Right lobe of liver (tissue), 4 donors: Measurements from ENCODE around the gene CNIH3.

ENCODE experiments used
- CTCF ChIP-seq, 4 donors: fragments of 200-600 bp in 3 of 4; fragments of 450-650 bp in 1 of 4; IDR thresholded peaks; one replicate each; pipeline versions ENCODE4 v1.5.1 to v1.8.0; 2016 to 2022; ENCODE audit warnings: antibody characterized with exemption in 4 of 4, mild to moderate bottlenecking in 2 of 4
- POLR2A ChIP-seq: fragments of 450-650 bp; IDR thresholded peaks from one replicate; pipeline ENCODE4 v1.6.1; 2017; ENCODE audit warnings: antibody characterized with exemption, mild to moderate bottlenecking
- donor health status: DM: no; HTN: no; CAD: no.
- donor health status: DM: no; HTN: no; CAD: no.
- donor health status: DM: no; HTN: yes; CAD: no.

GRCh38 chr1:224683936-224684335 is 67.8 kb downstream of the CNIH3 start:
- TF ChIP-seq CTCF (IDR thresholded peaks at IDR 0.05) (no peak), POLR2A (no peak)
